ENCODE measurements around the gene PTPRT. TPM values are rescaled to one million over a fixed set of nuclear protein-coding genes. Genes with fewer than 3 reads are reported as not detected.
A peak's percentile ranks its signal among the peaks of the same experiment; 100 is the strongest.

PTPRT gene
- total RNA-seq, 4 donors from 2014 or later, result 0.04 TPM; not detected in 3

GRCh38 chr20:43194137-43194536 lies 4.4 kb upstream of the PTPRT start:
- no peak overlapping the region for H3K4me3 ChIP-seq
- no peaks in the 10 kb centered on the region for H3K9me3 ChIP-seq
- peaks cover 50% of the 10 kb centered on the region for H3K27me3 ChIP-seq
- no peak for ATAC-seq
- no peak overlapping the region for H3K27ac ChIP-seq
- WGBS, 2 donors (ENCODE audit: low coverage in 1 of 2), result 40 to 83% methylated on average over 1 to 4 of the region's 9 CpGs
- H3K36me3 ChIP-seq, result no peaks in the 10 kb centered on the region
- H3K4me1 ChIP-seq, result peaks cover 0 to 10% (median 0%) of the 10 kb centered on the region in 3 donors
- TF ChIP-seq EP300 (IDR thresholded peaks at IDR 0.05) (no peak), POLR2A (IDR thresholded peaks at IDR 0.05) (no peak), POLR2AphosphoS5 (IDR thresholded peaks at IDR 0.05) (no peak), CTCF (IDR thresholded peaks at IDR 0.05) (no peak)

GRCh38 chr20:43193443-43193842 lies 3.7 kb upstream of the PTPRT start:
- ATAC-seq, result no peak
- peaks cover 53% of the 10 kb centered on the region for H3K27me3 ChIP-seq
- WGBS, 2 donors (ENCODE audit: low coverage in 1 of 2), result 72 to 100% methylated on average over 2 to 3 of the region's 3 CpGs
- TF ChIP-seq CTCF (IDR thresholded peaks at IDR 0.05) (no peak), POLR2AphosphoS5 (IDR thresholded peaks at IDR 0.05) (no peak), EP300 (IDR thresholded peaks at IDR 0.05) (no peak), POLR2A (IDR thresholded peaks at IDR 0.05) (no peak)
- H3K27ac ChIP-seq, result no peak overlapping the region
- H3K4me1 ChIP-seq, result peaks cover 0 to 17% (median 3%) of the 10 kb centered on the region in 3 donors
- no peaks in the 10 kb centered on the region for H3K36me3 ChIP-seq
- no peak overlapping the region for H3K4me3 ChIP-seq
- no peaks in the 10 kb centered on the region for H3K9me3 ChIP-seq

- Histone ChIP-seq H3K4me1 (peaks cover 0 to 27% (median 10%) of the 10 kb centered on the region in 3 donors), H3K27ac (no peak overlapping the region), H3K4me3 (no peak overlapping the region), H3K36me3 (no peaks in the 10 kb centered on the region), H3K9me3 (no peaks in the 10 kb centered on the region), H3K27me3 (peaks cover 65% of the 10 kb centered on the region)
- 28 to 32% methylated on average over 8 to 9 of the region's 12 CpGs for WGBS, 2 donors (ENCODE audit: low coverage in 1 of 2)
- peak in 1 of 4 experiments; percentile 18 for TF ChIP-seq CTCF (IDR thresholded peaks at IDR 0.05)
- no peak for TF ChIP-seq POLR2A (IDR thresholded peaks at IDR 0.05)
- no peak for ATAC-seq
Observed at GRCh38 chr20:43191946-43192863, 2.5 kb upstream of the PTPRT start.

- TF ChIP-seq POLR2AphosphoS5 (IDR thresholded peaks at IDR 0.05) (no peak), POLR2A (IDR thresholded peaks at IDR 0.05) (no peak), CTCF (IDR thresholded peaks at IDR 0.05) (no peak), EP300 (IDR thresholded peaks at IDR 0.05) (no peak)
- Histone ChIP-seq H3K9me3 (no peaks in the 10 kb centered on the region), H3K27me3 (peaks cover 76% of the 10 kb centered on the region), H3K27ac (no peak overlapping the region), H3K36me3 (no peaks in the 10 kb centered on the region), H3K4me1 (peaks cover 0 to 27% (median 10%) of the 10 kb centered on the region in 3 donors), H3K4me3 (no peak overlapping the region)
- ATAC-seq, result no peak
- 13 to 37% methylated on average over 1 to 5 of the region's 5 CpGs for WGBS, 2 donors (ENCODE audit: low coverage in 1 of 2)
Observed at GRCh38 chr20:43191143-43191542, 1.4 kb upstream of the PTPRT start.

Measured in gastroesophageal sphincter (tissue), 4 donors.